Measurements from ENCODE around the gene DNAH7. TPM values are rescaled to one million over a fixed set of nuclear protein-coding genes. Genes with fewer than 3 reads are reported as not detected.

Gene DNAH7
- total and polyA plus RNA-seq, 7 experiments from 2014 or later, result not detected

DNA sequence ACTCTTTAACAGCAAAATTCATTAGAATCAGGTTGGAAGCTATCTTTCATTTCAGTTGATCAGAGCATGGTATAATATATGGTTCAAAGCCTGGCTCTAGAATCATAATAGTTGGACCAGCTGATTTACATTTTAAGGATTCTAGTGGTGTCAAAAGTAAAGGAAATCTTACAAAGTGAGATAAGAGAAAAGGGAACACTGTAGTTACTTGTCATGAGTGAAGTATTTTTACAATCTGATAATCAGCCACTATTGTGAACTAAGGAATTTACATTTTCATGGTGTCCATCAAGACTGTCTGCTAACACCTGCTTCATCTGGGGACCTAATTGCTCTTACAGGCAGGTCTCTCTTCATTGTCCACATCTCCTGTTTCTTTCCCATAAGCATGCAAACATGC lies 250.5 kb downstream of the DNAH7 start:
- peaks cover 0 to 8% (median 5%) of the 10 kb centered on the region in 5 donors for H3K27me3 Mint-ChIP-seq
- CTCF ChIA-PET, result no interaction called here
- H3K27ac ChIP-seq (ENCODE audit: low read depth, low read length), result no peak overlapping the region
- H3K9me3 ChIP-seq (ENCODE audit: control insufficient read depth in 2 of 3, low read length in 3 of 3), result no peaks in the 10 kb centered on the region
- no peak overlapping the region for H3K4me3 Mint-ChIP-seq
- H3K4me3 ChIP-seq (ENCODE audit: low read length), result no peak overlapping the region
- H3K27ac Mint-ChIP-seq, result no peak overlapping the region
- no peaks in the 10 kb centered on the region for H3K36me3 Mint-ChIP-seq
- no peaks in the 10 kb centered on the region for H3K36me3 ChIP-seq (ENCODE audit: control insufficient read depth in 2 of 3, insufficient read depth in 3 of 3, low read length in 3 of 3)
- DNase-seq (no peak), ATAC-seq (no peak)
- intact Hi-C loops (cut with micrococcal nuclease), result no loop called here
- POLR2A ChIA-PET, result no interaction called here
- H3K9me3 Mint-ChIP-seq, result no peaks in the 10 kb centered on the region
- H3K4me1 ChIP-seq (ENCODE audit: control insufficient read depth in 2 of 2, insufficient read depth in 2 of 2, low read length in 2 of 2), result no peaks in the 10 kb centered on the region
- no peaks in the 10 kb centered on the region for H3K27me3 ChIP-seq (ENCODE audit: control insufficient read depth in 2 of 2, insufficient read depth in 2 of 2, low read length in 2 of 2)
- peaks cover 0 to 2% (median 0%) of the 10 kb centered on the region in 7 donors for H3K4me1 Mint-ChIP-seq

DNA sequence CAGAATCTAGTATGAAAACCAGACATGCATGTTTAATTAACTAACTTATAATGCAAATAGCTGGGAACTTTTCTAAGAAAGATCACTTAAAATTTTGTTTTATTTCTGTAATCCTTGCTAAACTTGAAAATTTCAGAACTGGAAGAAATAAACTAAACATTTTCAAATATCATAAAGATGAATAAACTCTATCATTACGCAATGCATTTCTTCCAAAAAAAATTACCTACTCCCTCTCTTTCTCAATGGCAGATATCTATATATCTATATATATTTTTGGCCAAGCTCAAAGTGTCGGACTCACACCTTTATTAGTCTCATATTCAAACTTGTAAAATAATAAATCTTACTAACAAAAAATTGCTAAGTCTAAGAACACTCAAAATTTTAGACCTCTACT lies 253.6 kb downstream of the DNAH7 start:
- POLR2A ChIA-PET, result no interaction called here
- H3K36me3 ChIP-seq (ENCODE audit: control insufficient read depth in 2 of 3, insufficient read depth in 3 of 3, low read length in 3 of 3), result no peaks in the 10 kb centered on the region
- no peak overlapping the region for H3K4me3 Mint-ChIP-seq
- H3K36me3 Mint-ChIP-seq, result no peaks in the 10 kb centered on the region
- intact Hi-C loops (cut with micrococcal nuclease), result no loop called here
- DNase-seq, result no peak
- H3K4me1 ChIP-seq (ENCODE audit: control insufficient read depth in 2 of 2, insufficient read depth in 2 of 2, low read length in 2 of 2), result no peaks in the 10 kb centered on the region
- H3K9me3 ChIP-seq (ENCODE audit: control insufficient read depth in 2 of 3, low read length in 3 of 3), result no peaks in the 10 kb centered on the region
- no peak overlapping the region for H3K27ac ChIP-seq (ENCODE audit: low read depth, low read length)
- no peaks in the 10 kb centered on the region for H3K4me1 Mint-ChIP-seq
- no peaks in the 10 kb centered on the region for H3K9me3 Mint-ChIP-seq
- peaks cover 4 to 14% (median 12%) of the 10 kb centered on the region in 5 donors for H3K27me3 Mint-ChIP-seq
- CTCF ChIA-PET, result no interaction called here
- H3K4me3 ChIP-seq (ENCODE audit: low read length), result no peak overlapping the region
- H3K27me3 ChIP-seq (ENCODE audit: control insufficient read depth in 2 of 2, insufficient read depth in 2 of 2, low read length in 2 of 2), result no peaks in the 10 kb centered on the region
- no peak overlapping the region for H3K27ac Mint-ChIP-seq
- no peak for ATAC-seq

DNA sequence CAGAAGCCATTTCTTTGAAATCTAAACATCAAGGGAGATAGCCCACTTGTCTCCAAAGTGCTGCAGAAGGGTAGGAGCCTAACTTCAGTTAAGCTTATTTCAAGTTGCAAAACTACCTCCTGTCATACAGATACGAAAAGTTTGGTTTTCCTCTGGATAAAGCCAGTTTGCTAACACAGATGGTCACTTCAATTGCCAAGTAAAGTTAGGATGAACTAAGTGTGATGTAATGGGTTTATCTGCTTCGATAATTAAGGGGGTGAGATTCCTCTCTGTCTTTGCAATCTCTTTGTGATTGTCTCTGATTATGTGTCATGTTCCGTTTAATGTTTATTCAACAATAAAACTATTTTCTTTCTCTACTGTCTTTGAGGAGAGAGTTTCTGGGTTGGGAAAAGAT lies 255.2 kb downstream of the DNAH7 start:
- Mint-ChIP-seq H3K4me3 (no peak overlapping the region), H3K36me3 (no peaks in the 10 kb centered on the region), H3K4me1 (no peaks in the 10 kb centered on the region), H3K27me3 (peaks cover 4 to 17% (median 8%) of the 10 kb centered on the region in 5 donors), H3K9me3 (no peaks in the 10 kb centered on the region), H3K27ac (no peak overlapping the region)
- Histone ChIP-seq H3K4me3 (ENCODE audit: low read length) (no peak overlapping the region), H3K4me1 (ENCODE audit: control insufficient read depth in 2 of 2, insufficient read depth in 2 of 2, low read length in 2 of 2) (no peaks in the 10 kb centered on the region), H3K9me3 (ENCODE audit: control insufficient read depth in 2 of 3, low read length in 3 of 3) (no peaks in the 10 kb centered on the region), H3K27me3 (ENCODE audit: control insufficient read depth in 2 of 2, insufficient read depth in 2 of 2, low read length in 2 of 2) (no peaks in the 10 kb centered on the region), H3K36me3 (ENCODE audit: control insufficient read depth in 2 of 3, insufficient read depth in 3 of 3, low read length in 3 of 3) (no peaks in the 10 kb centered on the region), H3K27ac (ENCODE audit: low read depth, low read length) (no peak overlapping the region)
- ChIA-PET CTCF (no interaction called here), POLR2A (no interaction called here)
- ATAC-seq (no peak), DNase-seq (no peak)
- intact Hi-C loops (cut with micrococcal nuclease), result no loop called here

DNA sequence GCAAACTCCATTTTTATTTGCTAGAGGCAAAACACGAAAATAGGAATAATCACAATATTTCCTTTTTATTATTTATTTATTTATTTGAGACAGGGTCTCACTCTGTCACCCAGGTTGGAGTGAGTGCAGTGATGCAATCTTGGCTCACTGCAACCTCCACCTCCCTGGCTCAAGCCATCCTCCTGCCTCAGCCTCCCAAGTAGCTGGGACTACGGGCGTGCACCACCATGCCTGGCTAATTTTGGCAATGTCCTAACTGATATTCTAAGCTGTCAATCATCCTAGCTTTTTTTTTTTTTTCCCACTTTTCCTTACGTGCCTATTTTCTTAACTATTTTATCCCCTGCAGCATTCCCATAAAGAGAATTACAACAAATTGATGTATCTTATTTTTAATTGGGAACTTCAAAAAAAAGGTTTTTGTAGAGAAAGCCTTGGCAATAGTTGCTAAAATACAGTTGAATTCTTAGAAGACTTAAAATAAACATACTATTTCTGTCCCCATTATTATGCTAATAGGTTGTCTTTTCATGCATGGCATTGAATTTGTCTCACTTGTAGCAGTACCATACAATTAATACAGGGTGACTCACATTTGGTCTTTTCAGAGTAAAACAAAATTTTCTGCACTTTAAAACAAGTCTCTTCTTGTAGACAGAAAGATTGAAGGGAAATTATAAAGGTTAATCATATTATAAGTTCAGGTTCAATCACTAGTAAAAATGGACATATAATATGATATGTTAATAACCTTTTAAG lies 258.1 kb downstream of the DNAH7 start:
- no peak for ATAC-seq
- H3K9me3 Mint-ChIP-seq, result no peaks in the 10 kb centered on the region
- Histone ChIP-seq H3K27me3 (ENCODE audit: control insufficient read depth in 2 of 2, insufficient read depth in 2 of 2, low read length in 2 of 2) (no peaks in the 10 kb centered on the region), H3K9me3 (ENCODE audit: control insufficient read depth in 2 of 3, low read length in 3 of 3) (no peaks in the 10 kb centered on the region), H3K27ac (ENCODE audit: low read depth, low read length) (no peak overlapping the region), H3K36me3 (ENCODE audit: control insufficient read depth in 2 of 3, insufficient read depth in 3 of 3, low read length in 3 of 3) (no peaks in the 10 kb centered on the region), H3K4me3 (ENCODE audit: low read length) (no peak overlapping the region), H3K4me1 (ENCODE audit: control insufficient read depth in 2 of 2, insufficient read depth in 2 of 2, low read length in 2 of 2) (no peaks in the 10 kb centered on the region)
- no peak overlapping the region for H3K27ac Mint-ChIP-seq
- H3K4me1 Mint-ChIP-seq, result no peaks in the 10 kb centered on the region
- ChIA-PET POLR2A (no interaction called here), CTCF (no interaction called here)
- DNase-seq, result no peak
- intact Hi-C loops (cut with micrococcal nuclease), result no loop called here
- peaks cover 5 to 23% (median 11%) of the 10 kb centered on the region in 5 donors for H3K27me3 Mint-ChIP-seq
- H3K36me3 Mint-ChIP-seq, result no peaks in the 10 kb centered on the region
- H3K4me3 Mint-ChIP-seq, result no peak overlapping the region

GRCh38 chr2:195808189-195808588 lies 260.4 kb downstream of the DNAH7 start:
- no peak overlapping the region for H3K4me3 ChIP-seq (ENCODE audit: low read length)
- Mint-ChIP-seq H3K27ac (no peak overlapping the region), H3K4me1 (no peaks in the 10 kb centered on the region), H3K4me3 (no peak overlapping the region), H3K27me3 (peaks cover 5 to 23% (median 11%) of the 10 kb centered on the region in 5 donors), H3K36me3 (no peaks in the 10 kb centered on the region), H3K9me3 (no peaks in the 10 kb centered on the region)
- no peaks in the 10 kb centered on the region for H3K36me3 ChIP-seq (ENCODE audit: control insufficient read depth in 2 of 3, insufficient read depth in 3 of 3, low read length in 3 of 3)
- ChIA-PET POLR2A (no interaction called here), CTCF (no interaction called here)
- ATAC-seq, result no peak
- no peak overlapping the region for H3K27ac ChIP-seq (ENCODE audit: low read depth, low read length)
- H3K27me3 ChIP-seq (ENCODE audit: control insufficient read depth in 2 of 2, insufficient read depth in 2 of 2, low read length in 2 of 2), result no peaks in the 10 kb centered on the region
- H3K9me3 ChIP-seq (ENCODE audit: control insufficient read depth in 2 of 3, low read length in 3 of 3), result no peaks in the 10 kb centered on the region
- H3K4me1 ChIP-seq (ENCODE audit: control insufficient read depth in 2 of 2, insufficient read depth in 2 of 2, low read length in 2 of 2), result no peaks in the 10 kb centered on the region
- DNase-seq, result no peak
- intact Hi-C loops (cut with micrococcal nuclease), result no loop called here

GRCh38 chr2:195805283-195805976 lies 263.2 kb downstream of the DNAH7 start:
- ChIA-PET CTCF (no interaction called here), POLR2A (no interaction called here)
- Mint-ChIP-seq H3K4me1 (no peaks in the 10 kb centered on the region), H3K4me3 (no peak overlapping the region), H3K27ac (no peak overlapping the region), H3K9me3 (no peaks in the 10 kb centered on the region), H3K27me3 (peaks cover 2 to 10% (median 6%) of the 10 kb centered on the region in 5 donors), H3K36me3 (no peaks in the 10 kb centered on the region)
- ATAC-seq (no peak), DNase-seq (no peak)
- Histone ChIP-seq H3K36me3 (ENCODE audit: control insufficient read depth in 2 of 3, insufficient read depth in 3 of 3, low read length in 3 of 3) (no peaks in the 10 kb centered on the region), H3K4me3 (ENCODE audit: low read length) (no peak overlapping the region), H3K9me3 (ENCODE audit: control insufficient read depth in 2 of 3, low read length in 3 of 3) (no peaks in the 10 kb centered on the region), H3K4me1 (ENCODE audit: control insufficient read depth in 2 of 2, insufficient read depth in 2 of 2, low read length in 2 of 2) (no peaks in the 10 kb centered on the region), H3K27me3 (ENCODE audit: control insufficient read depth in 2 of 2, insufficient read depth in 2 of 2, low read length in 2 of 2) (no peaks in the 10 kb centered on the region), H3K27ac (ENCODE audit: low read depth, low read length) (no peak overlapping the region)
- intact Hi-C loops (cut with micrococcal nuclease), result no loop called here

GRCh38 chr2:195795879-195796278 lies 272.8 kb downstream of the DNAH7 start:
- no peak for ATAC-seq
- intact Hi-C loops (cut with micrococcal nuclease), result no loop called here
- Mint-ChIP-seq H3K36me3 (peaks cover 0 to 2% (median under 1%) of the 10 kb centered on the region in 5 donors), H3K27me3 (no peaks in the 10 kb centered on the region), H3K4me1 (no peaks in the 10 kb centered on the region), H3K27ac (peak overlapping the region in 1 of 9 donors; percentile 68), H3K9me3 (peaks cover 0 to 8% (median 3%) of the 10 kb centered on the region in 11 donors), H3K4me3 (no peak overlapping the region)
- no peaks in the 10 kb centered on the region for H3K9me3 ChIP-seq (ENCODE audit: control insufficient read depth in 2 of 3, low read length in 3 of 3)
- no peak overlapping the region for H3K4me3 ChIP-seq (ENCODE audit: low read length)
- no peak overlapping the region for H3K27ac ChIP-seq (ENCODE audit: low read depth, low read length)
- no peaks in the 10 kb centered on the region for H3K27me3 ChIP-seq (ENCODE audit: control insufficient read depth in 2 of 2, insufficient read depth in 2 of 2, low read length in 2 of 2)
- no peaks in the 10 kb centered on the region for H3K4me1 ChIP-seq (ENCODE audit: control insufficient read depth in 2 of 2, insufficient read depth in 2 of 2, low read length in 2 of 2)
- ChIA-PET POLR2A (no interaction called here), CTCF (no interaction called here)
- no peak for DNase-seq
- no peaks in the 10 kb centered on the region for H3K36me3 ChIP-seq (ENCODE audit: control insufficient read depth in 2 of 3, insufficient read depth in 3 of 3, low read length in 3 of 3)
